Putamen (tissue), 1 donor: ENCODE measurements around the gene USP34.
"Not testable (repeated sequence)": the region's sequence is repeated elsewhere in the genome, so short reads cannot be mapped to it uniquely, and the experiment has no call there.

ENCODE experiments used
- DNase-seq: peaks from one replicate; pipeline ENCODE4 v3.0.0-alpha.2; 2016; ENCODE audit warnings: low spot score

Gene USP34

DNA sequence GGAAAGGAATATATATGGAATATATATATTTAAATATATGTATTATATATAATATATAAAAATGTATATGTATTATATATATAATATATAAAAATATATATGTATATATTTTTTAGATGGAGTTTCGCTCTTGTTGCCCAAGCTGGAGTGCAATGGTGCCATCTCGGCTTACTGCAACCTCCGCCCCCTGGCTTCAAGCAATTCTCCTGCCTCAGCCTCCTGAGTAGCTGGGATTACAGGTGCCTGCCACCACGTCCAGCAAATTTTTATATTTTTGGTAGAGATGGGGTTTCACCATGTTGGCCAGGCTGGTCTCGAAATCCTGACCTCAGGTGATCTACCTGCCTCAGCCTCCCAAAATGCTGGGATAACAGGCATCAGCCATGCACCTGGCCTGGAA is 322.8 kb downstream of the USP34 start:
- DNase-seq, result not testable (repeated sequence)

DNA sequence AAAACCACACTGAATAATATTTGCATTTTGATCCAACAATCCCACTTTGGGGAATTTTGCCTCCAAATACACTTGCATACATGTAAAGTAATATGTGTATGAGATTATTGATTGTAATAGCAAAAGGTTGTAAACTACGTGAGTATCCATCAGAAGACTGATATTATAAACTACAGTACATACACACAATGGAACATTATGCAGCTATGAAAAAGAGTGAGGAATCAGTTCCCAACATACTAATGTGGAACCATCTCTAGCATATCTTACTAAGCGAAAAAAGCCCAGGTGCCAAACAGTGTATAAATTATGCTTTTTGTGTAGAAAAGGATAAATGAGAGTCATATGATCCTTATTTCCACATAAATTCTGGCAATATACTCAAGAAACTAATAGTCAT is 324.9 kb downstream of the USP34 start:
- no peak for DNase-seq

DNA sequence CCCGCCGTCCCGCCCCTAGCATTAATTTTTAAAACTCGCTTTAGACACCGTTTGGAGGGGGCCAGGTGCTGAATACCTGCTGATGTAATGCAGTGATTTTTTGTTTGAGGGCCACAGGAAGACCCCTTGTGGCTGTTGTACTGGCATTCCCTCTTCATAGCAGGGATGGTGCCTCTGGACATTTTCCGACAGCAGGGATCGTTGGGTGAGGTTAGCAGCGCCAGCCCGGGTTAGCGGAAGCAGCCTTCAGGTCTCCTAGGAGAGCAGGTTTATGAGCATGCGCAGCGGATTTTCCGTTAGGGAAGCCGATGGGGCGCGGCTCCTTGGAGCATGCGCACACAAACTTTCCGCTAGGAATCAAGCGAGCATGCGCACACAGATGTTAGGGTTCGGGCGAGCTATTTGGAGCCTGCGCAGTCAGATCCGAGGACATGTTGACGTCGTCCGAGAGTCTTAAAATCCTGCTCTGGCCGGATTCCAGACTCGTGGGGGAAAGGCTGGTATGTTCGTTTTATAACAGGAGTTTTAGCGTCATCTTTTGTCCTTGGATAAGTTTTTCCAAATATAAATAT is 326.1 kb downstream of the USP34 start:
- peak; percentile 95 for DNase-seq

DNA sequence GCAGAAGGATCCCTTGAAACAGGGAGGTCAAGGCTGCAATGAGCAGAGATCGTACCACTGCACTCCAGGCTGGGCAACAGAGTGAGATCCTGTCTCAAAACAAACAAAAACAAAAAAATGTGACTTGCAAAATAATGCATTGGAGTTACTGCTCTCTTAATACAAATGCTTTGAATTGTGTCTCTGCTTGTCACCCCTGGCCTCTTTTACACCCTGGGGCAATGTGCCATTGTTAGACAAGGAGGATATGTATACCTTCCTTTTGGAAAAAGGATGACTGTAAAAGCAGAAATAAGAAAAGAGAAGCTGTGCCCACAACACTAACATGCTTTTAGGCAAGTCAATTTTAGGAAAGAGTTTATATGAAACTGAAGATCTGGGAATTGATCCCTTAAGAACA is 329.7 kb downstream of the USP34 start:
- no peak for DNase-seq

DNA sequence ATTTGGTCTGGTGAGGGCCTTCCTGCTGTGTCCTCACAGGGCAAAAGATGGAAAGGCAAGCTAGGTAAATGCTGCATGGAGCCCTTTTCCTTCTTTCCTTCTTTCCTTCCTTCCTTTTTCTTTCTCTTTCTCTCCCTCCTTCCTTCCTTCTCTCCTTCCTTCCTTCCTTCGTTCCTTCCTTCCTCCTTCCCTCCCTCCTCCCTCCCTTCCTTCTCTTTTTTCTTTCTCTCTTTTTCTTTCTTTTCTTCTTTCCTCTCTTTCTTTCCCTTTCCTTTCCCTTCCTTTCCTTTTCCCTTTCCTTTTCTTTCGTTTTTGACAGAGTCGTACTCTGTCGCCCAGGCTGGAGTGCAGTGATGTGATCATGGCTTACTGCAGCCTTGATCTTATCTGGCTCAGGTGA is 332.0 kb downstream of the USP34 start:
- DNase-seq, result no peak
